HL-60 (cell line): ENCODE measurements around the gene CAPSL.

Experiments used
- CTCF ChIP-seq: IDR thresholded peaks from one replicate; pipeline ENCODE4 v1.5.1; 2011; ENCODE audit warnings: low read length, control low read depth, inconsistent platforms; ENCODE audit not compliant: insufficient read depth
- GABPA ChIP-seq: IDR thresholded peaks from 2 replicates; pipeline ENCODE4 v1.6.1; 2012; ENCODE audit warnings: low read depth
- POLR2AphosphoS5 ChIP-seq: IDR thresholded peaks from 2 replicates; pipeline ENCODE4 v1.6.1; 2012; ENCODE audit warnings: low read depth
- REST ChIP-seq: IDR thresholded peaks from 2 replicates; pipeline ENCODE4 v1.6.1; 2012; ENCODE audit warnings: low read depth; ENCODE audit not compliant: insufficient replicate concordance
- SPI1 ChIP-seq: IDR thresholded peaks from 2 replicates; pipeline ENCODE4 v1.6.1; 2012; ENCODE audit warnings: low read depth, mild to moderate bottlenecking, borderline replicate concordance

DNA sequence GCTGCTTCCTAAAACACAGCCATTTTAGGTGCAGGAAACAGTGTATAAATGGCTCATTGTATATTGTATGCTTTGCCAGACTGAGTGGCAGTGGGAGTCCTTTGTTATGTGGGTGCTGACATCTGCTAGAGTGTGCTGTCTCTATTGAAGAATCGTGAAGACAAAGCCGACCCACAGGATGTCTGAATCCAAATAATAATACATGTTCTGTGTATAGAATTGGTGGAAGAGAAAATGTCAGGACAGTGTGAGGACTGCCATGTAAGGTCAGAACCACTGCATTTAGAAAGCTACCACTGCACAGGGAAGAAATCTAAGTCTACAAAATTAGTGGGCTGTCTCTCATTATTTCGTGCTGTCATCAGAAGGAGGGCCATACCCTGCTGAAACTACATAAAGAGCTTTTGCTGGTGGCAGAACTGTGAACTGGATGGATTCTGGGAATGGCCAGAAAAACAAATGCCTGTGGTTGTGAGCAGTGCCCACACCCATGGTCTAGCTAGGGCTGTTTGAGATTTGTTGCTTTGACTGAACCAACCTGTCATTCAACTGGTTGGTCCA lies 79.2 kb downstream of the CAPSL start:
- no peak for TF ChIP-seq CTCF
- no peak for TF ChIP-seq POLR2AphosphoS5
- no peak for TF ChIP-seq REST
- no peak for TF ChIP-seq GABPA
- TF ChIP-seq SPI1 = no peak
